ENCODE results near the gene POLR2J2. TPM values are rescaled to one million over a fixed set of nuclear protein-coding genes. Genes with fewer than 3 reads are reported as not detected.
"Not testable (repeated sequence)": the region's sequence is repeated elsewhere in the genome, so short reads cannot be mapped to it uniquely, and the experiment has no call there.

POLR2J2 gene
- 7.7 and 7.9 TPM in 2 replicates for total RNA-seq (2021; fragmentation: NEBNext Ultra II Directional; extraction: Animal tissue kit (Norgen Biotek cat#: 25700))
- polyA plus RNA-seq (2011; rRNA removed): 1.8 and 2.1 TPM in 2 replicates
- 3.3 TPM for polyA plus RNA-seq (2011; cell fraction: cytosol; rRNA removed)
- polyA plus RNA-seq (2011; cell fraction: nucleus; rRNA removed): 9.5 TPM
- polyA plus RNA-seq (2012, experiment 1 of 2): 3.2 to 6.7 TPM (median 3.8 TPM) in 4 replicates
- 1.3 TPM for polyA plus RNA-seq (2012, experiment 2 of 2)
- polyA plus RNA-seq (2013, experiment 1 of 2): 4.2 TPM
- 2.5 TPM for polyA plus RNA-seq (2013, experiment 2 of 2)
- 6.4 and 8.2 TPM in 2 replicates for polyA minus RNA-seq (2011; rRNA and poly(A)+ RNA removed)
- polyA minus RNA-seq (2011; cell fraction: cytosol; rRNA and poly(A)+ RNA removed): 2.8 TPM
- 21.6 TPM for polyA minus RNA-seq (2011; cell fraction: nucleus; rRNA and poly(A)+ RNA removed)
- long read RNA-seq, experiment 1: 0 reads
- long read RNA-seq, experiment 2, partial matches to known transcripts: 0 of 2 reads
- long read RNA-seq, experiment 2, other reads (novel, unspliced or antisense): 0 of 2 reads

GRCh38 chr7:102671166-102671955 is at the start of gene POLR2J2:
Gene POLR2J2, minus strand, starts transcription at chr7:102671663. Its CDS starts 62 bp downstream, at chr7:102671601.
- H2BK12ac ChIP-seq (ENCODE audit: low read depth, low read length); H2BK120ac ChIP-seq (replicated peaks; ENCODE audit: low read depth, low read length); H3K79me2 ChIP-seq (ENCODE audit: control insufficient read depth in 1 of 2, insufficient read depth in 2 of 2, low read length in 2 of 2); H4K5ac ChIP-seq (ENCODE audit: insufficient read length, low read depth, low read length); H3K56ac ChIP-seq (replicated peaks; ENCODE audit: insufficient read length, low read depth, low read length); H3K23ac ChIP-seq (ENCODE audit: insufficient read length); H3K27ac ChIP-seq (ENCODE audit: low read depth, low read length); H2BK15ac ChIP-seq (ENCODE audit: low read length); H2AK5ac ChIP-seq (ENCODE audit: low read depth, low read length); POLR2A ChIA-PET (ENCODE audit: partially characterized antibody); H3K79me1 ChIP-seq (ENCODE audit: low read depth, low read length); H3K27me3 ChIP-seq (replicated peaks in 1 of 4; ENCODE audit: control insufficient read depth in 3 of 4, extremely low read depth in 1 of 4, insufficient read depth in 3 of 4, low read length in 3 of 4); H2BK20ac ChIP-seq (ENCODE audit: low read length); H3K9ac ChIP-seq (replicated peaks in 1 of 4; ENCODE audit: extremely low read depth in 1 of 4, low read depth in 3 of 4, low read length in 3 of 4); H3K14ac ChIP-seq (ENCODE audit: insufficient read length); H3K4ac ChIP-seq (replicated peaks; ENCODE audit: insufficient read length, low read depth, low read length); H3K18ac ChIP-seq (ENCODE audit: extremely low read depth, low read length); FAIRE-seq; H3K4me1 ChIP-seq (replicated peaks in 1 of 4; ENCODE audit: control insufficient read depth in 3 of 4, insufficient read depth in 4 of 4, low read length in 3 of 4); H3K9me3 ChIP-seq (ENCODE audit: insufficient read depth in 2 of 2, low read depth in 1 of 2, low read length in 1 of 2); H2AFZ ChIP-seq (ENCODE audit: low read length); H3K4me3 ChIP-seq (ENCODE audit: extremely low read depth in 1 of 4, insufficient read depth in 2 of 4, low read depth in 3 of 4, low read length in 4 of 4); DNase-seq (ENCODE audit: low read depth in 1 of 2, low spot score in 2 of 2); H4K8ac ChIP-seq (ENCODE audit: extremely low read depth, insufficient read depth, low read length); H3K4me2 ChIP-seq (ENCODE audit: insufficient read depth in 1 of 2, low read depth in 2 of 2, low read length in 2 of 2); H4K91ac ChIP-seq (replicated peaks; ENCODE audit: insufficient read length, low read length); H4K20me1 ChIP-seq (replicated peaks in 1 of 2; ENCODE audit: control insufficient read depth in 1 of 2, insufficient read depth in 2 of 2, low read length in 2 of 2); H3K23me2 ChIP-seq (ENCODE audit: low read depth, low read length); H2BK5ac ChIP-seq (ENCODE audit: low read depth, low read length); H3K36me3 ChIP-seq (ENCODE audit: control insufficient read depth in 2 of 4, insufficient read depth in 4 of 4, low read length in 3 of 4): not testable (repeated sequence)
- WGBS, 2 experiments (ENCODE audit: extremely low coverage in 1 of 2, insufficient coverage in 1 of 2, insufficient read length in 1 of 2, insufficient replicate concordance in 2 of 2, low coverage in 1 of 2, low lambda C conversion rate in 2 of 2, missing lambda C conversion rate in 1 of 2): no CpG with 5 or more reads among the region's 63 CpGs
- CTCF ChIA-PET (ENCODE audit: partially characterized antibody): interaction anchor here (0.6 kb wide), 1 partner anchor 683 kb away, joined by 4 read pairs; no protein-coding TSS in a partner anchor
